GM19023 (cell line): Measurements from ENCODE around the gene GALNT5.
A peak's percentile ranks its signal among the peaks of the same experiment; 100 is the strongest.
"Not testable (repeated sequence)": the region's sequence is repeated elsewhere in the genome, so short reads cannot be mapped to it uniquely, and the experiment has no call there.

Experiments
- ATAC-seq: cut with Tn5 transposase; IDR thresholded peaks from one replicate; pipeline ENCODE4 v1.9.1; 2021; ENCODE audit warnings: mild to moderate bottlenecking, moderate library complexity; ENCODE audit not compliant: unreplicated experiment

The GALNT5 gene

DNA sequence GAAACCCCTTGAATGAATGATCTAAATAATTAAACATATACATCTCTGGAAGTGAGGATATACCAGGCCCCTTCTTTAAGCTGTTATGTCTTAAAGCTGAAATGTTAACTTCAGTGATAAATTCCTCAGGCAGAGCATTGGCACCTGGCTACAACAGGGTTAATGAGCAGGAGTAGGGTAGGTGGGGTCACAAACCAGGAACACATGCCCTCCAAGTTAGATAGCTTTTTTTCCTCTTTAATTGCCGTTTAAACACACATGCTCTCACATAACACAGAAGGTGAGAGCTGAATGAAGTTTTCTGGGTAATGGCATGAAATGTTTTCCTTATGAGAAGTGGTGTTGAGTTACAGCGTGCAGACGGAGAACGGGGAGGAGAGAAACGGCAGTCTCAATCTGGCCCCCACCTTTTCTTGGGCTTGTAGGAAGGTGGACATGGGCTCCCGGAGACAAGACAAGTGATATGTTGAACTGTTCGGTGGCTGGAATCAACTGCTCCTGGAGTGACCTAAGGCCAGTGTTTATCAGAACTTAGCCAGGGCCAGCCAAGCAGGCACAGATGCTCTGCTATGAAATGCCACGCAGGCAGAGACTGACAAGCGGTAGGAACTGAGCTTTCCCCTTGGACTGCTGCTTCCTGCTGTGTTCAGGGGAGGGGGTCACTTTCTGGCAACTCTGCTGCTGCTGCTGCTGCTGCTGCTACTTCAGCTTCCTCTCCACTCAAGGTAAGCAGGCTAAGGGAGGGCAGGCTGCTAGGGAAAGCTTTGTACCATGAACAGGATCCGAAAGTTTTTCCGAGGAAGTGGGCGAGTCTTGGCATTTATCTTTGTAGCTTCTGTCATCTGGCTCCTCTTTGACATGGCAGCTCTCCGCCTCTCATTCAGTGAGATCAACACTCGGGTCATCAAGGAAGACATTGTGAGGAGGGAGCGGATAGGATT lies at the start of gene GALNT5:
TSS of gene GALNT5 (plus strand) at position 394 of the 941 bp plus-strand sequence. CDS start at position 772, 378 bp downstream.
- no peak for ATAC-seq

- no peak for ATAC-seq
Measured at GRCh38 chr2:157216286-157216965, 41.1 kb upstream of the GALNT5 start.

DNA sequence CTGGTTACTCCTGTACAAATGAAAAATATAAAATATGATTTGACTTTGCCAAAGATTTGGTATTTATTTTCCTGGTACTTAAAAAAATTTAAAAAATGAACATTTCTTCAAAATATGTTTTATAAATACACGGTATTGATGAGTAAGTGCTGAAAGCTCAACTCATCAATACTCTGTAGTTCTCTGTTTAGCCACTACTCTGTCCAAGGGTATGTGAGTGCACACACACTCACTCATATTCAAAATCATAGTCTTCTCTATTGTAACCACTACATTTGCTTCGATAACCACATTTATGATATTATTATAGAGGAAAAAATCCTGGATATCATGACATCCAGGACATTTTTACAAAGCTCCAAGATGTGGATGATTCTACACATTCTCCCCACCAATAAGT lies 40.1 kb upstream of the GALNT5 start:
- ATAC-seq: no peak

DNA sequence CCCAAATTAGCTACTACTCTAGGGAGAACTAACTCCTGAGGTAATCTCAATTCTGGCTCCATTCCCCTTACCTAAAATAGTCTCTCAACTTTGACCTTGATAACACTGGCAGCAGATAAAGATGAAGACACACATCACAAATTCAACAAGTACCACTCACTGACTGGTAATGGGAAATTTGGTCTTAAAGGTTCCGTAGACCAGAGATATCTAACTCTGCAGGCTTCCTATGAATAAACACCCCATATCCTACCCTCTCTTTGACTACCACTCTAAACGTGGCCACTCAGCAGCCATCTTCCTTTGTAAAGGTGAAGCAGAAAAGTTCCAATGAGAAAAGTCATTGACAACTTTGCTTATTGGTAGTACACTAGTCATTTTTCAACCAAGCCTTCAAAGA lies 38.6 kb upstream of the GALNT5 start:
- ATAC-seq: no peak

- no peak for ATAC-seq
Measured at GRCh38 chr2:157220502-157220901, 37.0 kb upstream of the GALNT5 start.

- no peak for ATAC-seq
Measured at GRCh38 chr2:157221394-157221988, 36.0 kb upstream of the GALNT5 start.

GRCh38 chr2:157223624-157224205 lies 33.8 kb upstream of the GALNT5 start:
- no peak for ATAC-seq

DNA sequence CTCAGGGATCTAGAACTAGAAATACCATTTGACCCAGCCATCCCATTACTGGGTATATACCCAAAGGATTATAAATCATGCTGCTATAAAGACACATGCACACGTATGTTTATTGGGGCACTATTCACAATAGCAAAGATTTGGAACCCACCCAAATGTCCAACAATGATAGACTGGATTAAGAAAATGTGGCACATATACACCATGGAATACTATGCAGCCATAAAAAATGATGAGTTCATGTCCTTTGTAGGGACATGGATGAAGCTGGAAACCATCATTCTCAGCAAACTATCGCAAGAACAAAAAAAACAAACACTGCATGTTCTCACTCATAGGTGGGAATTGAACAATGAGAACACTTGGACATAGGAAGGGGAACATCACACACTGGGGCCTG lies 33.1 kb upstream of the GALNT5 start:
- not testable (repeated sequence) for ATAC-seq

DNA sequence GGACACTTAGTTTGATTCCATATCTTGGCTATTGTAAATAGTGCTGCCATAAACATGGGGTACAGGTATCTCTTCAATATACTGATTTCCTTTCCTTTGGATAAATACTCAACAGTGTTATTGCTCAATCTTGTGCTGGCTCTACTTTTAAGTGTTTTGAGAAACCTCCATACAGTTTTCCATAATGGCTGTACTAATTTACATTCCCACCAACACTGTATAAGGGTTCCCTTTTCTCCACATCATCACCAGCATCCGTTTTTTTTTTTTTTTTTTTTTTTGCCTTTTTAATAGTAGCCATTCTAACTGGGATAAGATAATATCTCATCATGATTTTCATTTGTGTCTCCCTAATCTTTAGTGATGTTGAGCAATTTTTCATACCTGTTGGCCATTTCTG lies 29.9 kb upstream of the GALNT5 start:
- no peak for ATAC-seq

DNA sequence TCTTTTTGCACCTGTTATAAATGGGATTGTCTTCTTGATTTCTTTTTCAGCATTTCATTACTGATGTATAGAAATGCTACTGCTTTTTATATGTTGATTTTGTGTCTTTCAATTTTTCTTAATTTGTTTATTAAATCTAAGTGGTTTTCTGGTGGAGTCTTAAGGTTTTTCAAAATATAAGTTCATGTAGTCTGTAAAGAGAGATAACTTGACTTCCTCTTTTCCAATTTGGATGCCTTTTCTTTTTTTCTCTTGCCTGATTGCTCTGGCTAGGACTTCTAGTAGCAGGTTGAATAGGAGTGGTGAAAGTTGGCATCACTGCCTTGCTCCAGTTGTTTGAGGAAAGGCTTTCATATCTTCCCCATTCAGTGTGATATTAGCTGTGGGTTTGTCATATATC lies 28.6 kb upstream of the GALNT5 start:
- ATAC-seq: no peak

GRCh38 chr2:157229572-157229971 lies 27.9 kb upstream of the GALNT5 start:
- no peak for ATAC-seq

GRCh38 chr2:157231476-157231875 lies 26.0 kb upstream of the GALNT5 start:
- ATAC-seq: no peak

GRCh38 chr2:157233506-157233905 lies 24.0 kb upstream of the GALNT5 start:
- ATAC-seq: no peak

- no peak for ATAC-seq
Measured at GRCh38 chr2:157236404-157236803, 21.1 kb upstream of the GALNT5 start.

DNA sequence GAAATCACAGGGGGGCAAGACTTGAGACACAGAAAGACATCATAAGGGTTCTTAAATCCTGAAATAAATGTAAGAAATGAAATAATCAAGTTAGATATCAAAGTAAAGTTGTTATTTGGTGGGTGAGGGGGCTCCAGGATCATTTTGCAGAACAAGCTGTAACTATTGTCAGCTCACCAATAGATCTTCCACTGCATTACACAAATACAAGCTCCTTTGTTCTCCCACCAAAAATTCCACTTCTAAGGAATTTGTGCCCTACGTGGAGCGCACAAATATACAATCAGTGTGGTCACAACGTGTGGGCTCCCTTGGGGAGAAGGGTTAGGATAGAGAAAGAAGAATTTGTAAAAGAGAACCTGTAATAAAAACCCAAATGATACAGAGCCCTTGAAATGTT lies 19.2 kb upstream of the GALNT5 start:
- no peak for ATAC-seq

GRCh38 chr2:157244691-157245090 lies 12.8 kb upstream of the GALNT5 start:
- ATAC-seq: no peak

GRCh38 chr2:157245144-157245840 lies 12.2 kb upstream of the GALNT5 start:
- ATAC-seq: no peak

- ATAC-seq: peak; percentile 99
Measured at GRCh38 chr2:157245846-157246764, 11.4 kb upstream of the GALNT5 start.

DNA sequence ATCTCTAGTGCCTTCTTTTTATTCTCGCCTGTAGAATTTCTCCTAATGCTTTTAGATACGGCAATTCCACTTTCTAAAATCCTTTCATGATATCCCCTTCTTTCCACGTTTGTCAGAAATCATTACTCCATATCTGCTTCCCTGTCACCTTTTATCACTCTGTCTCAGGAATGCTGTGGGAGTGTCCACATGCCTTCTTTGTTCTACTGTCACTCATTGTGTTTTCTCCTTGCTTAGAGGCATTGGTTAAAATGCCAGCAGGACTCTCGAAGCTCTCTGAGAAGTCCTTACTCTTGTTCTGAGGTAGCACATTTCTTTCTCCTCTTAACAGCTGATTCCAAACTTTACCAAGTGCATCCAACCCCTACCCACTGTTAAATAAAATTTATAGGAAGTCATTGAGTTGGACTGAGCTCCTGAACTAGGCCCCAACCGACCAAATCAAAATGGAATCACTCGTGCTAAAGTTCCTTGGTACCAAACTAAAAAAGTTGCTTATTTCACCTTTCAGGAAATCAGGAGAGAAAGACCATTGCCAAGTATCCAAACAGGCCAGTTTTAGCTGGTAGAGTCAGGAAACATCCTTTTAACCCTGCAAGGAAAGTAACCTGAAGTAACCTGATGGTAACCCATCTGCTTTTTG lies 10.6 kb upstream of the GALNT5 start:
- ATAC-seq: no peak
